IPS-18a (cell line): ENCODE measurements around the gene CDCA4.

Source experiments
- H3K27ac ChIP-seq: one replicate; pipeline ENCODE4 v1.5.1; 2013; ENCODE audit warnings: low read length
- H3K27me3 ChIP-seq: one replicate; pipeline ENCODE4 v1.6.1; 2013; ENCODE audit warnings: mild to moderate bottlenecking, low read length; ENCODE audit not compliant: control insufficient read depth, insufficient read depth
- H3K36me3 ChIP-seq: one replicate; pipeline ENCODE4 v1.6.1; 2013; ENCODE audit warnings: low read depth, low read length; ENCODE audit not compliant: control insufficient read depth
- H3K4me1 ChIP-seq: one replicate; pipeline ENCODE4 v1.6.1; 2013; ENCODE audit warnings: low read depth, low read length; ENCODE audit not compliant: control insufficient read depth
- H3K4me3 ChIP-seq: one replicate; pipeline ENCODE4 v1.5.1; 2013; ENCODE audit warnings: low read length
- H3K9ac ChIP-seq: one replicate; pipeline ENCODE4 v1.6.1; 2013; ENCODE audit warnings: mild to moderate bottlenecking, low read length, moderate library complexity
- H3K9me3 ChIP-seq: one replicate; pipeline ENCODE4 v1.6.1; 2013; ENCODE audit warnings: low read depth, low read length; ENCODE audit not compliant: control insufficient read depth

CDCA4 gene

DNA sequence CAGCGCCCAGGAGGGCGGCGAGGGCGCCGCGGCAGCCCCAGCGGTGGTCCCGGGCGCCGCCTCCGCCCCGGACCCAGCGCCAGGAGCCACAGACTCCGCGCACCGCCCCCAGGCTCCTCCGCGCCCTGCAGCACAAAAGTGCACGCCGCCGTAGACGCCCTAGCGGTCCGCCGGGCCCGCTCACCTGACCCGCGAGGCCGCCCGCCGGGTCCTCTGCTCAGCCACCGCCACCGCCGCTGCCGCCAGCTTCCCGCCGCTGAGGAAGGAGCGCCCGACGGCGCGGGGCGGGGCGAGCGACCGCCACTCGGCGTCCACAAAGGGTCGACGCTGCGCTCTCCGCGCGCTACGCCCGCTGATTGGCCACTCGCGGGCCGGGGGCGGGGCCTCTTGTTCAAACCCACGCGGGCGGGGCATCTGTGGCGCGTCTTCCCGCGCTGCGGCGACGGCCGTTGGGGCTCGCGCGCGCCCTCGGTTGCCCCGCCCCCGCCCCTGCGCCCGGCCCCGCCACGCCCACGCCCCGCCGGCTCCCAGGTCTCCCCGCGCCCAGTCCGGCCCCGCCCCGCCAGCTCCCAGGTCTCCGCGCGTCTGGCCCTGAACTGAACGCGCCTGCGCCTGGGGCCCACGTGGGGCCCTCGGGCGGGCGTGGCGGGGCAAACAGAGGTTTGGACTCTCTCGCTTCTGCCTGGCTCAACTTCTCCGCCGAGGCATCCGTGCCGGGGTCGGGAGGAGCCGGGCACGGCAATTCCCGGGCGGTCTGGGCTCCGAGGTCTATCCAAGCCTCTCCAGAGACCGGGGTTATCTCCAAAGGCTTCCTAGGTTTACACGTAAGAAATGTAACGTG, at the start of gene CDCA4:
Gene CDCA4, minus strand, starts transcription at position 269 of the 841 bp plus-strand sequence. CDS start 9,154 bp downstream, outside the sequence.
- Histone ChIP-seq H3K9ac (peak within 1 kb of the TSS; percentile 91), H3K36me3 (no peaks in the 10 kb centered on the region), H3K9me3 (no peaks in the 10 kb centered on the region), H3K27me3 (no peaks in the 10 kb centered on the region), H3K4me1 (peaks cover 16% of the 10 kb centered on the region), H3K4me3 (peak within 1 kb of the TSS; percentile 95), H3K27ac (peak within 1 kb of the TSS; percentile 19)

GRCh38 chr14:105069871-105070759, 49.2 kb upstream of the CDCA4 start:
- Histone ChIP-seq H3K4me3 (no peak overlapping the region), H3K36me3 (no peaks in the 10 kb centered on the region), H3K27ac (no peak overlapping the region), H3K9ac (no peak overlapping the region), H3K27me3 (no peaks in the 10 kb centered on the region), H3K9me3 (no peaks in the 10 kb centered on the region), H3K4me1 (no peaks in the 10 kb centered on the region)

GRCh38 chr14:105069522-105069870, 48.6 kb upstream of the CDCA4 start:
- Histone ChIP-seq H3K9me3 (no peaks in the 10 kb centered on the region), H3K4me3 (no peak overlapping the region), H3K27ac (no peak overlapping the region), H3K4me1 (no peaks in the 10 kb centered on the region), H3K27me3 (no peaks in the 10 kb centered on the region), H3K9ac (no peak overlapping the region), H3K36me3 (no peaks in the 10 kb centered on the region)

DNA sequence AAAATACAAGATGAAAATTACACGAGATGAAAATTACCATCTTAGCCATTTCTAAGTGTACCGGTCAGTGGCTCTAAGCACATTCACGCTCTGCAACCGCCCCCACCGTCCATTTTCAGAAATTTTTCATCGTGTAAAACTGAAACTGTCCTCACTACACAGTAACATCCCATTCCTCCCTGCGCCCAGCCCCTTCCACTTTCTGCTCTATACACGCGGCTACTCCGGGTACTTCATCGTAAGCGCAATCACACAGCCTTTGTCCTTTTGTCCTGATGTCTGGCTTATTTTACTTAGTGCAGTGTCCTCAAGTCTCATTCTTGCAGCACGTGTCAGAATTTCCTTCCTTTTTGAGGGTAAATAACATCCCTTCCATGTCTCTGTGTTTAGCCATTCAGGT, 47.9 kb upstream of the CDCA4 start:
- no peaks in the 10 kb centered on the region for H3K36me3 ChIP-seq
- H3K27ac ChIP-seq, result no peak overlapping the region
- H3K9ac ChIP-seq, result no peak overlapping the region
- no peak overlapping the region for H3K4me3 ChIP-seq
- no peaks in the 10 kb centered on the region for H3K27me3 ChIP-seq
- no peaks in the 10 kb centered on the region for H3K4me1 ChIP-seq
- no peaks in the 10 kb centered on the region for H3K9me3 ChIP-seq

- H3K36me3 ChIP-seq, result no peaks in the 10 kb centered on the region
- H3K9ac ChIP-seq, result no peak overlapping the region
- H3K27me3 ChIP-seq, result no peaks in the 10 kb centered on the region
- no peak overlapping the region for H3K27ac ChIP-seq
- H3K4me3 ChIP-seq, result no peak overlapping the region
- no peaks in the 10 kb centered on the region for H3K9me3 ChIP-seq
- no peaks in the 10 kb centered on the region for H3K4me1 ChIP-seq
Measured at GRCh38 chr14:105067969-105068301, 47.1 kb upstream of the CDCA4 start.

GRCh38 chr14:105067140-105067968, 46.5 kb upstream of the CDCA4 start:
- no peaks in the 10 kb centered on the region for H3K27me3 ChIP-seq
- H3K9me3 ChIP-seq, result no peaks in the 10 kb centered on the region
- H3K4me1 ChIP-seq, result no peaks in the 10 kb centered on the region
- H3K4me3 ChIP-seq, result no peak overlapping the region
- no peak overlapping the region for H3K9ac ChIP-seq
- H3K36me3 ChIP-seq, result no peaks in the 10 kb centered on the region
- no peak overlapping the region for H3K27ac ChIP-seq

DNA sequence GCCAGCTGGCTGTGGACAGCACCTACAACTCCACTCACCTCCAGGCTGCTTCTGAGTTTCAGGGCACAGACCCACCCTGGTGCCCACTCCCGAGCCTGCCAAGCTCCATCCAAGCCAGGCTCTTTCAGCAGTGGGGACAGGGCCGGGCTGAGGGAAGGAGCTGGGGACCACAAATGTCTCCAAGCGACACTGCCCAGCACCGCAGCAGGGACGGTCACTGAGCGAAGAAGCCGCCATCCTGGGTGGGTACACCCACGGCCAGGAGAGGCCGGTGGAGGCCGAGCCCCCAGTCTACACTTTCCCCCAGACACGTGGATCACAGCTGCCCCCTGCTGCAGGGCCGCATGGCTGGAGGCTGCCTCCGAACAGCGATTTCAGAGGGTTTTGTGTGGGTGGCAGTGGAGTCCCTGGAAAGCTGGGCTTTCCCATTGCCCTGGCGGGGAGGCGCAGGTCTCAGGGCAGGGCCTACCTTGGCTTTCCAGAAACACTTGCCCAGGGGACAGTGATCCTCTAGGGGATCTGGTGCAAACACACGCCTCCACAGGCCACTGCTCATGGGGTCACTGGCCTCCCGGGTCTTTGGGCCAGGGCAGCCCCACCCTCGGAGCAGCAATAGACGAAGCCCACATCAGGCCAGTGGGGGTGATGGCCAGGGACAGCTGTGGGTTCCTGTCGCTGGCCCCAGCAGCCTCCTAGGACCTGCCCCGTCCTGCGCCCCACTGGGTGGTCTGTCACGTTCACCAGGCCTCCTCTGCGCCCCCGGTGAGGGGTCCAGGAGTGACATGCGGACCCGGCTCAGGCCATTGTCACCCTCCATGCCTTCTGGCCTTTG, 45.6 kb upstream of the CDCA4 start:
- no peaks in the 10 kb centered on the region for H3K9me3 ChIP-seq
- H3K4me1 ChIP-seq, result no peaks in the 10 kb centered on the region
- H3K27me3 ChIP-seq, result no peaks in the 10 kb centered on the region
- no peak overlapping the region for H3K27ac ChIP-seq
- H3K4me3 ChIP-seq, result no peak overlapping the region
- H3K9ac ChIP-seq, result no peak overlapping the region
- H3K36me3 ChIP-seq, result no peaks in the 10 kb centered on the region

- no peaks in the 10 kb centered on the region for H3K9me3 ChIP-seq
- H3K27ac ChIP-seq, result no peak within 1 kb of the TSS
- H3K36me3 ChIP-seq, result no peaks in the 10 kb centered on the region
- H3K4me3 ChIP-seq, result no peak within 1 kb of the TSS
- H3K27me3 ChIP-seq, result no peaks in the 10 kb centered on the region
- H3K4me1 ChIP-seq, result no peaks in the 10 kb centered on the region
- H3K9ac ChIP-seq, result no peak within 1 kb of the TSS
Measured at GRCh38 chr14:105065280-105066228, 44.7 kb upstream of the CDCA4 start, which contains the start of gene GPR132. Gene GPR132, minus strand, starts transcription at chr14:105065430. Its CDS starts 10,010 bp downstream, at chr14:105055420.

DNA sequence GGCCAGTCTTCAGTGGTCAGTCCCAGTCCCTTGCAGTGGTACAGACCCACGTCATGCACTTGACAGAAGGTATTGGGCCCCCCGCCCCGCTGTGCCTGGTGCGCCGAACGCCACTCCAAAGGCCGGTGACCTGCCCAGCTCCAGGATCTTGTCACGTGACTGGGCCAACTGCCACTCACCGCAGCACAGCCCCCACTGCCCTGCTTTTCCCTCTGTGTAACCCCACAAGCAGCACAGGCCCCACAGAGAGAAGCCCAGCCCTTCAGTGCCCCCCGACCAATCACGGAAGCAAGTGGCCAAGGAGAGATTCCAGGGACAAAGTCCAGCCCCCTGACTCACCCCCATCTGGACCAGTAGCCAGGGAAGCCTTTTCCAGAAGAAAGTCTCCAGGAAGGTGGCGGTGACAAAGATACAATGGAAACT, 43.8 kb upstream of the CDCA4 start:
- no peak overlapping the region for H3K27ac ChIP-seq
- no peaks in the 10 kb centered on the region for H3K4me1 ChIP-seq
- no peak overlapping the region for H3K9ac ChIP-seq
- H3K9me3 ChIP-seq, result no peaks in the 10 kb centered on the region
- H3K27me3 ChIP-seq, result no peaks in the 10 kb centered on the region
- no peak overlapping the region for H3K4me3 ChIP-seq
- H3K36me3 ChIP-seq, result no peaks in the 10 kb centered on the region

DNA sequence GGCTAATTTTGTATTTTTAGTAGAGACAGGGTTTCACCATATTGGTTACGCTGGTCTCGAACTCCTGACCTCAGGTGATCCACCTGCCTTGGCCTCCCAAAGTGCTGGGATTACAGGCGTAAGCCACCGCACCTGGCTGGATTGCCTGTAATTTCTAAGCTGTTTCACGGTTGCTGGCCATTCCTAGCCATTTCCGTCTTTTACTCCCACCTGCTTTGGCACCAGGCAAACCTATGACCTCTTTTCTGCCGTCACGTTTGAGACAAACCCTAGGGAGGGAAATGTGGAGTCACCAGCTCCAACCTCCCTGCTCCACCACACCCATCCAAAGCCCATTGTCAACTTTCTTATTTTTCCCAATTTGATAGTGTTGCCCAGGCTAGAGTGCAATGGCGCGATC, 43.1 kb upstream of the CDCA4 start:
- no peaks in the 10 kb centered on the region for H3K4me1 ChIP-seq
- no peaks in the 10 kb centered on the region for H3K9me3 ChIP-seq
- H3K36me3 ChIP-seq, result no peaks in the 10 kb centered on the region
- H3K27me3 ChIP-seq, result no peaks in the 10 kb centered on the region
- no peak overlapping the region for H3K9ac ChIP-seq
- no peak overlapping the region for H3K4me3 ChIP-seq
- H3K27ac ChIP-seq, result no peak overlapping the region
